ENCODE measurements around the gene TAF11L2. TPM values are rescaled to one million over a fixed set of nuclear protein-coding genes. Genes with fewer than 3 reads are reported as not detected.

The TAF11L2 gene
- total RNA-seq, 1 experiment from 2014 or later = not detected

DNA sequence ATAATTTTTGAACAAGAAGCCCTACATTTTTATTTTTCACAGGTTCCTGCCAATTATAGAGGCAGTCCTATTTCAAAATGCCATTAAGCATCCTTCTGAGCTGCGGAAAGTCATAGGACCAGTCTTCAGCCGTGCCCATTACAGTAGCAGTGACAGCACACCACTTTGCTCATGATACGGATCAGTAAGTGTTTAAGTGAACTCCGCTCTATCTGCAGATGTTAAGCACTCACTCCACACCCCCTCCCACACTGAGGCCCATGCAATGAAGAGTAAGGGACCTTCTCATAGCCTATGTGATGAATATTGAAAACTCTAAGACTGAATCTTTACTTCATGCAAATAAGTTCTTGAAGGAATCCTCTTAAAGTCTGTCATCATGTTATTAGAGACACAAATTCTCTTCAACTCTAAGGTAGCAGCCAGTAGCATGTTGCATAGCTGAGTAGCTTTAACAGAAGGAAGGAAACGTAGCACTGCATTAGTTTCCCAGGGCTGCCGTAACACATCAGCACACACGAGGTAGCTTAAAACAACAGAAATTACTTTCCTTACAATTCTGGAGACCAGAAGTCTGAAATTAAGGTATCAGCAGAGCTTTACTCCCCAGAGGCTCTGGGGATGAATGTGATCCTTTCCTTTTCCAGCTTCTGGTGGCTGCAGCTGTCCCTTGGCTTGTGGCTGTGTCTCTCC lies 20.3 kb upstream of the TAF11L2 start:
- H2AFZ ChIP-seq (ENCODE audit: low read length) = no peak overlapping the region
- Mint-ChIP-seq H3K36me3 (ENCODE audit: insufficient read depth in 1 of 3, low read depth in 3 of 3) (no peaks in the 10 kb centered on the region), H3K27ac (no peak overlapping the region), H3K4me1 (peaks cover 6 to 8% of the 10 kb centered on the region in 2 experiments), H3K4me3 (no peak overlapping the region), H3K9me3 (no peaks in the 10 kb centered on the region), H3K27me3 (ENCODE audit: low read depth) (no peaks in the 10 kb centered on the region)
- no peak overlapping the region for H3K27ac ChIP-seq (ENCODE audit: insufficient read length, low read depth, low read length)
- no peak overlapping the region for H2BK12ac ChIP-seq (ENCODE audit: insufficient read length, low read depth, low read length)
- H2BK5ac ChIP-seq (ENCODE audit: insufficient read length, low read length) = no peak overlapping the region
- no peak overlapping the region for H4K5ac ChIP-seq (ENCODE audit: insufficient read length, low read depth, low read length)
- no peak overlapping the region for H3K23ac ChIP-seq (ENCODE audit: insufficient read length, low read depth, low read length)
- H4K20me1 ChIP-seq (ENCODE audit: control insufficient read depth, insufficient read depth, insufficient read length) = no peaks in the 10 kb centered on the region
- H2BK120ac ChIP-seq (ENCODE audit: low read depth, low read length, poor library complexity, severe bottlenecking) = no peak overlapping the region
- no peaks in the 10 kb centered on the region for H3K9me3 ChIP-seq (ENCODE audit: control insufficient read depth, low read depth, low read length)
- no peaks in the 10 kb centered on the region for H3K79me1 ChIP-seq (ENCODE audit: insufficient read depth, low read depth, low read length, poor library complexity, severe bottlenecking)
- H3K9ac ChIP-seq (ENCODE audit: extremely low read depth, insufficient read length, low read length) = no peak overlapping the region
- no peak overlapping the region for H3K4me2 ChIP-seq (ENCODE audit: insufficient read depth, insufficient read length, low read length)
- H2AK5ac ChIP-seq (ENCODE audit: insufficient read length, low read length) = no peak overlapping the region
- no peaks in the 10 kb centered on the region for H3K79me2 ChIP-seq (ENCODE audit: insufficient read depth, low read length)
- no peaks in the 10 kb centered on the region for H3K27me3 ChIP-seq (ENCODE audit: insufficient read depth, low read length)
- no CpG with 5 or more reads among the region's 7 CpGs for WGBS (ENCODE audit: extremely low coverage, insufficient read length, low lambda C conversion rate)
- no peak overlapping the region for H3K4ac ChIP-seq (ENCODE audit: low read depth, low read length)
- H2BK20ac ChIP-seq (ENCODE audit: low read depth, low read length, poor library complexity, severe bottlenecking) = no peak overlapping the region
- H4K91ac ChIP-seq (ENCODE audit: insufficient read length, low read depth, low read length) = no peak overlapping the region
- DNase-seq = no peak
- no peak overlapping the region for H3K18ac ChIP-seq (ENCODE audit: insufficient read length, low read depth, low read length)
- no peak overlapping the region for H3K14ac ChIP-seq (ENCODE audit: insufficient read depth, low read length)
- no peak overlapping the region for H2BK15ac ChIP-seq (ENCODE audit: low read depth, low read length)
- no peak overlapping the region for H4K8ac ChIP-seq (replicated peaks; ENCODE audit: insufficient read length, low read depth, low read length)
- TF ChIP-seq, protein P1, sequence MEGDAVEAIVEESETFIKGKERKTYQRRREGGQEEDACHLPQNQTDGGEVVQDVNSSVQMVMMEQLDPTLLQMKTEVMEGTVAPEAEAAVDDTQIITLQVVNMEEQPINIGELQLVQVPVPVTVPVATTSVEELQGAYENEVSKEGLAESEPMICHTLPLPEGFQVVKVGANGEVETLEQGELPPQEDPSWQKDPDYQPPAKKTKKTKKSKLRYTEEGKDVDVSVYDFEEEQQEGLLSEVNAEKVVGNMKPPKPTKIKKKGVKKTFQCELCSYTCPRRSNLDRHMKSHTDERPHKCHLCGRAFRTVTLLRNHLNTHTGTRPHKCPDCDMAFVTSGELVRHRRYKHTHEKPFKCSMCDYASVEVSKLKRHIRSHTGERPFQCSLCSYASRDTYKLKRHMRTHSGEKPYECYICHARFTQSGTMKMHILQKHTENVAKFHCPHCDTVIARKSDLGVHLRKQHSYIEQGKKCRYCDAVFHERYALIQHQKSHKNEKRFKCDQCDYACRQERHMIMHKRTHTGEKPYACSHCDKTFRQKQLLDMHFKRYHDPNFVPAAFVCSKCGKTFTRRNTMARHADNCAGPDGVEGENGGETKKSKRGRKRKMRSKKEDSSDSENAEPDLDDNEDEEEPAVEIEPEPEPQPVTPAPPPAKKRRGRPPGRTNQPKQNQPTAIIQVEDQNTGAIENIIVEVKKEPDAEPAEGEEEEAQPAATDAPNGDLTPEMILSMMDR (conservative IDR thresholded peaks at IDR 0.05) = no peak
- no peaks in the 10 kb centered on the region for H3K23me2 ChIP-seq (ENCODE audit: insufficient read length, low read depth, low read length, poor library complexity, severe bottlenecking)
- H3T11ph ChIP-seq (ENCODE audit: low read length) = no peak overlapping the region
- no peaks in the 10 kb centered on the region for H3K4me1 ChIP-seq (ENCODE audit: insufficient read depth, low read length)
- no peak overlapping the region for H3K56ac ChIP-seq (ENCODE audit: insufficient read length, low read depth, low read length)
